ENCODE results near the gene HLA-DQA2. TPM values are rescaled to one million over a fixed set of nuclear protein-coding genes. Genes with fewer than 3 reads are reported as not detected.

The HLA-DQA2 gene
- total RNA-seq = 1 to 10 TPM in 2 of 4 donors, under 1 TPM in 1, not detected in 1; 0.65 to 4.6 (median 1.7) TPM

DNA sequence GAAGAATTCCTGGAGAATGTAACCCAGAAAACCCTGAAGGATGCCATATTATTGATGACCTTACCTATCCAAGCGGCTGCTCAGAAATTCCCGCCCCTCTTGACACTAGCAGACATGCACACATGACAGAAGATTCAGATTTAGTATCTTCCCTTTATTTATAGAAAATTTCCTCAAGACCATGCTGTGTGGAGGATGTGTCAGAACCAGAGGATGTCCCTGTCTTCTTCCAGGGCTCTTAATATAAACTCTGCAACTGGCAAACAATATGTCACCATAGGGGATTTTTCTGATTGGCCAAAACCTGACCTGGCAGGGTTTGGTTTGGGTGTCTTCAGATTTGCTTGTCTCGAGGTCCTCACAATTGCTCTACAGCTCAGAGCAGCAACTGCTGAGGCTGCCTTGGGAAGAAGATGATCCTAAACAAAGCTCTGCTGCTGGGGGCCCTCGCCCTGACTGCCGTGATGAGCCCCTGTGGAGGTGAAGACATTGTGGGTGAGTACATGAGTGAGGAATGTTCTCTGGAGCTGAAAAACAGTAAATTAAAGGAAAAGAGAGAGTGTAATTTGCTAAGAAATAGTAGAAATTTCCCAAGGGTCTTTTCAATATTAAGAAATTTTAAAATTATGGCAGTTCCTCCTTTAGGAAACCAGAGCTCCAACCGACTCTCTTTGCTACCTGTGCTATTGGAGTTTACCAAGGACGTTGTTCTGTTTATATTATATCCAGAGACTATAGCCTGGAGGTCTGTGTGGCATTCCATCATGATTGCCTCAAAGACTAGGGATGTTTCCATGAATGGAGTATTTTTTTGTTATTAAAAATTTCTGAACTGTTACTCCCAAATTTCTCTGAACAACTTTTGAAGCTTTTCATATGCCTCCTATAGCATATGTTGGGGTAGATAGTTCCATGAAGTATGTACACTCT, at the start of gene HLA-DQA2:
TSS of gene HLA-DQA2 (plus strand) at position 361 of the 930 bp plus-strand sequence. CDS start at position 414, 53 bp downstream.
- TF ChIP-seq, protein P1, sequence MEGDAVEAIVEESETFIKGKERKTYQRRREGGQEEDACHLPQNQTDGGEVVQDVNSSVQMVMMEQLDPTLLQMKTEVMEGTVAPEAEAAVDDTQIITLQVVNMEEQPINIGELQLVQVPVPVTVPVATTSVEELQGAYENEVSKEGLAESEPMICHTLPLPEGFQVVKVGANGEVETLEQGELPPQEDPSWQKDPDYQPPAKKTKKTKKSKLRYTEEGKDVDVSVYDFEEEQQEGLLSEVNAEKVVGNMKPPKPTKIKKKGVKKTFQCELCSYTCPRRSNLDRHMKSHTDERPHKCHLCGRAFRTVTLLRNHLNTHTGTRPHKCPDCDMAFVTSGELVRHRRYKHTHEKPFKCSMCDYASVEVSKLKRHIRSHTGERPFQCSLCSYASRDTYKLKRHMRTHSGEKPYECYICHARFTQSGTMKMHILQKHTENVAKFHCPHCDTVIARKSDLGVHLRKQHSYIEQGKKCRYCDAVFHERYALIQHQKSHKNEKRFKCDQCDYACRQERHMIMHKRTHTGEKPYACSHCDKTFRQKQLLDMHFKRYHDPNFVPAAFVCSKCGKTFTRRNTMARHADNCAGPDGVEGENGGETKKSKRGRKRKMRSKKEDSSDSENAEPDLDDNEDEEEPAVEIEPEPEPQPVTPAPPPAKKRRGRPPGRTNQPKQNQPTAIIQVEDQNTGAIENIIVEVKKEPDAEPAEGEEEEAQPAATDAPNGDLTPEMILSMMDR (IDR thresholded peaks at IDR 0.05; ENCODE audit: low read depth) = no peak

DNA sequence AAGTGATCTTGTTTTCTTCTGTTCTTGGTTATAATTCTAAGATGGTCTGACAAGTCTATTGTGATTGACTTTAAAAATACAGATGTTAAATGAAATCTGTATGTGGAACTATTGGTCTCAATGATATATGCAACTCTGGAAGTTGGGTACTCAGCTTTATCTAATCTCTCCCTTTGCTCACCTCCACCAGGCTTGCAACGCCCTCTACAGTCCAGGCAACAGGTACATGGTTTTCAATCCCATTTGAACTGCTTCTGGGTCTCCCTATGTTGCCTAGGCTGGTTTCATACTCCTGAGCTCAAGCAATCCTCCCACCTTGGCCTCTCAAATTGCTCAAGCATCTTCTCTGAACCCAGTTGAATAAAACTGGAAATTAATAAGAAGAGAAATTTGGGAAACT, 49.2 kb upstream of the HLA-DQA2 start:
- TF ChIP-seq, protein P1 (IDR thresholded peaks at IDR 0.05; ENCODE audit: low read depth) = no peak

DNA sequence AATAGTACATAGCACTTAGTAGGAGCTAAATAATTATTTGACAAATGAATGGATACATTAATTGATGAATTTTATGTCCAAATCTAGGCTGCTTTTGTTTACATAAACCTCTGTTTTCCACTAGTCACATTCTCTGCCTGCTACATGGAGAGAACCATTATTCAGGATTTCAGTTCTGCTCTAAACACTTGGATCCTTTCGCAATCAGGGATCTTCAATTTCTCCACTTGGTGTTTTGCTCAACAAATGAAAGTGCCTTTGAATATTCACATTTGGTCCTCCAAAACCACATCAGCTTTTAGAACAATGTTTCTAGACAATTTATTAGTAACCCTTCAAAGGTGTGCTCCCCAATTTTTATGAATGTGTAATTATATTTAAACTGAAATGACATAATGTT, 44.2 kb upstream of the HLA-DQA2 start:
- TF ChIP-seq, protein P1 (IDR thresholded peaks at IDR 0.05; ENCODE audit: low read depth) = no peak

DNA sequence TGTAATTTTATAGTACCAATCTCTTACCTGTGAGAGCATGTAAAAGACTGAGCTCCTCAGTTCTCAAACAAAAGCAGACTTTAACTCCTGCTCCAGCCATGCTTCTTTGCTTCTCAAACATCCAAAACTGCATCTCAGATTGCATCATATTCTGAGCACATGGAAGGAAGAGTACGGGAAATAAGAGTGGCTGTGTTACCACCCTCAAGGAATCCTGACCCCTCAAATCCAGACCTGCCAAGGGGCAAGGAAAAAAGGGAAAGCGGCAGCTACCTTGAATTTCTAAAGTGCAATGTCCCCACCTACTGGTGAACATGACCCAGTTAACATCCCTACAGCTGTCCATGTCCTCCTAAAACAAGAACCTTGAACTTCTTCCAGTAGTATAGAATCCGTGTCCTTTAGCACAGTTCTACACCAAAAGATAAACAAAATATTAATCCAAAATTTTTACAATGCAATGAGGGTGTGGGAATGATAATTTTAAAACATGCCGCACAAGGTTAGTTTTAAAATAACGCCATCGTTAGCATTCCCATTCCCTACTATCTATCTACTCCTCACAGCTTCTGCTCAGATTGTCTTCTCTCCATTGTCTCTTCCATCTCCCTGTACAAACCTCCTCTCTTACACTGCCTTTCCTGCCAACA, 40.7 kb upstream of the HLA-DQA2 start:
- TF ChIP-seq, protein P1 (IDR thresholded peaks at IDR 0.05; ENCODE audit: low read depth) = no peak

DNA sequence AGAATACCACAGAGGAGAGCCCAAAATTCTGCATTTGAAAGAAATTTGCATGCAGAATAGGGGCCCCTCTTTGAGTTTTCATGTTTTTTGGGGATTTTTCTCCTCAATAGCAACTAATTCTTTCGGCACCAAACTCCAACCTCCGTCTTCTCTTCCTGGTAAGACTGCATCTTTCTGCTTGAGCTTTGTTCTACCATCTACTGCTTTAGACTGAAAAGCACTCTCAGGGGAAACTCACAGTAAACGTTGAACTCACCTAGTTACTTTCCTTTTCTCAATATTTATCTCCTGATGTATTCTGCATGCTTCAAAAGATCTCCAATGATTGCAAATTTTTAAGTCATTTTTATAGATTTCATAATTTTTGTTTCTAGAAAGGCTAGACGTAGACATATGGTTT, 37.8 kb upstream of the HLA-DQA2 start:
- TF ChIP-seq, protein P1 (IDR thresholded peaks at IDR 0.05; ENCODE audit: low read depth) = no peak

DNA sequence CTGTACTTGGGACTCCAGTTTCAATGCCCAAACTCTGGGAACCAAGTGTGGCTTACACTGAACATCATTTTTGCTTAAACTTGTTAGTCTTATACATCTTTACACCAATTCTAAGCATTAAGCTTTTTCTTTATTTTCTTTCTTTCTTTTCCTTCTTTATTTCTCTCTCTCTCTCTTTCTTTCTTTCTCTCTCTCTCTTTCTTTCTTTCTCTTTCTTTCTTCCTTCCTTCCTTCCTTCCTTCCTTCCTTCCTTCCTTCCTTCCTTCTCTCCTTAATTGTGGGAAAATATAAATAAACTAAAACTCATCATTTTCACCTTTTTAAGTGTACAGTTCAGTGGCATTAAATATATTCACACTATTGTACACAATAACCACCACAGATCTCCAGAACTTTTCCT, 31.6 kb upstream of the HLA-DQA2 start:
- TF ChIP-seq, protein P1 (IDR thresholded peaks at IDR 0.05; ENCODE audit: low read depth) = no peak

DNA sequence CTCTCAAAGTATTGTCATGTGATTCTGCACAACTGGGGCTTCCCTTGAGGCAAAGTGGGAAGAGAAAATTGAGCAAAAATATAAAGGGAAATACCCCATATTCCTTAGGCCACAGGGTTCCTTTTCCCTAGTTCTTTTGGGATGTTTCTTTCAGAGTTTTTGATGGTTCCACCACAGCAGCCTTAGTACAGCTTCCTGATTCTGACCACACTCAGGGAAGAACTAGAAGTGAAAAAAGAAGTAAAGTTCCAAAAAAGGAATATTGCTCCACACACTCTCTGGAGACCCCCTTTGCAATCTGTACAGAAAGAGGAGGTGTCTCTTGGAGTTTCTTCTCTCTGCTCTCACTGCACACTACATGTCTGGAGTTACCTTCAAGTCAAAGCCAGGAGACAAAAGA, 27.9 kb upstream of the HLA-DQA2 start:
- TF ChIP-seq, protein P1 (IDR thresholded peaks at IDR 0.05; ENCODE audit: low read depth) = no peak
